ENCODE results near the gene CADM3. TPM values are rescaled to one million over a fixed set of nuclear protein-coding genes. Genes with fewer than 3 reads are reported as not detected.

Gene CADM3
- total and polyA plus RNA-seq, 2 donors (not counting 3 experiments of a cell fraction or from before 2014, with no cell fraction given) = 2.7 to 6.0 TPM

- TF ChIP-seq GATA2 (IDR thresholded peaks at IDR 0.05; ENCODE audit: insufficient read depth, insufficient read length, low read depth, low read length) (no peak), POLR2AphosphoS5 (IDR thresholded peaks at IDR 0.05; ENCODE audit: insufficient read depth, low read depth, low read length) (no peak), CTCF (IDR thresholded peaks at IDR 0.05; ENCODE audit: extremely low read depth in 1 of 2, insufficient read depth in 1 of 2, low read depth in 1 of 2, low read length in 2 of 2) (no peak), POLR2A (IDR thresholded peaks at IDR 0.05; ENCODE audit: low read depth, low read length) (no peak), EZH2 (IDR thresholded peaks at IDR 0.05; ENCODE audit: borderline replicate concordance, low read depth, low read length, severe bottlenecking) (no peak), MYC (IDR thresholded peaks at IDR 0.05; ENCODE audit: low read depth, low read length) (no peak)
- peaks cover 0 to 2% of the 10 kb centered on the region in 2 experiments for H3K27me3 ChIP-seq (ENCODE audit: control insufficient read depth in 2 of 2, insufficient read depth in 2 of 2, low read length in 2 of 2)
- dilution Hi-C loops (cut with MboI; ENCODE audit: extremely low pct_ligation_motif_present, low sequenced_read_pairs) = no loop called here
- H3K79me2 ChIP-seq (ENCODE audit: control insufficient read depth, insufficient read depth, low read length) = no peaks in the 10 kb centered on the region
- H3K27ac ChIP-seq (ENCODE audit: insufficient read depth, low read depth, low read length) = no peak overlapping the region
- H3K4me2 ChIP-seq (ENCODE audit: insufficient read depth, low read length) = no peak overlapping the region
- no peak overlapping the region for H3K4me3 ChIP-seq (replicated peaks in 1 of 3; ENCODE audit: insufficient read depth in 1 of 3, low read depth in 1 of 3, low read length in 3 of 3)
- H3K9me1 ChIP-seq (replicated peaks; ENCODE audit: control insufficient read depth, extremely low read depth, insufficient read depth, low read length) = no peaks in the 10 kb centered on the region
- ChIA-PET CTCF (interaction anchor here (0.7 to 6.4 kb wide), 12 partner anchors 11 to 682 kb away, joined by 3 to 61 read pairs (median 6); no protein-coding TSS in a partner anchor), POLR2A (no interaction called here)
- H3K9me3 ChIP-seq (replicated peaks; ENCODE audit: control insufficient read depth, insufficient read depth, low read length) = no peaks in the 10 kb centered on the region
- H4K20me1 ChIP-seq (replicated peaks; ENCODE audit: control insufficient read depth, extremely low read depth, insufficient read depth, low read length) = no peaks in the 10 kb centered on the region
- no TSS peak for BruUV-seq (replicated peaks)
- H3K4me1 ChIP-seq (ENCODE audit: control insufficient read depth, extremely low read depth, insufficient read depth, low read length) = peaks cover 12% of the 10 kb centered on the region
- DNase-seq (ENCODE audit: low read depth, low spot score) (no peak), FAIRE-seq (no peak)
- no peak overlapping the region for H3K9ac ChIP-seq (replicated peaks; ENCODE audit: extremely low read depth, insufficient read depth, low read length)
- H2AFZ ChIP-seq (ENCODE audit: low read depth, low read length) = no peak overlapping the region
- no peaks in the 10 kb centered on the region for H3K36me3 ChIP-seq (ENCODE audit: control insufficient read depth in 2 of 2, extremely low read depth in 1 of 2, insufficient read depth in 2 of 2, low read length in 2 of 2)
- intact Hi-C loops (cut with micrococcal nuclease) = no loop called here
Observed at GRCh38 chr1:159209061-159209460, 37.6 kb downstream of the CADM3 start.
